Measurements from ENCODE around the gene GNPNAT1. TPM values are rescaled to one million over a fixed set of nuclear protein-coding genes. Genes with fewer than 3 reads are reported as not detected.

Gene GNPNAT1
- total and polyA plus RNA-seq, 2 donors (not counting 3 experiments of a cell fraction or from before 2014, with no cell fraction given), result 18.7 to 38.9 TPM

- Histone ChIP-seq H3K9me1 (replicated peaks; ENCODE audit: control insufficient read depth, extremely low read depth, insufficient read depth, low read length) (no peaks in the 10 kb centered on the region), H3K27ac (ENCODE audit: insufficient read depth, low read depth, low read length) (no peak overlapping the region), H3K4me3 (replicated peaks in 1 of 3; ENCODE audit: insufficient read depth in 1 of 3, low read depth in 1 of 3, low read length in 3 of 3) (no peak overlapping the region), H3K9me3 (replicated peaks; ENCODE audit: control insufficient read depth, insufficient read depth, low read length) (no peaks in the 10 kb centered on the region), H3K4me1 (ENCODE audit: control insufficient read depth, extremely low read depth, insufficient read depth, low read length) (peaks cover 4% of the 10 kb centered on the region), H4K20me1 (replicated peaks; ENCODE audit: control insufficient read depth, extremely low read depth, insufficient read depth, low read length) (no peaks in the 10 kb centered on the region), H3K4me2 (ENCODE audit: insufficient read depth, low read length) (no peak overlapping the region), H2AFZ (ENCODE audit: low read depth, low read length) (no peak overlapping the region), H3K9ac (replicated peaks; ENCODE audit: extremely low read depth, insufficient read depth, low read length) (no peak overlapping the region), H3K79me2 (ENCODE audit: control insufficient read depth, insufficient read depth, low read length) (no peaks in the 10 kb centered on the region), H3K27me3 (ENCODE audit: control insufficient read depth in 2 of 2, insufficient read depth in 2 of 2, low read length in 2 of 2) (no peaks in the 10 kb centered on the region), H3K36me3 (ENCODE audit: control insufficient read depth in 2 of 2, extremely low read depth in 1 of 2, insufficient read depth in 2 of 2, low read length in 2 of 2) (no peaks in the 10 kb centered on the region)
- FAIRE-seq (no peak), DNase-seq (ENCODE audit: low read depth, low spot score) (no peak)
- no peak for TF ChIP-seq POLR2A (IDR thresholded peaks at IDR 0.05; ENCODE audit: low read depth, low read length)
- no peak for TF ChIP-seq MYC (IDR thresholded peaks at IDR 0.05; ENCODE audit: low read depth, low read length)
- no peak for TF ChIP-seq JUN (IDR thresholded peaks at IDR 0.05; ENCODE audit: borderline replicate concordance, insufficient read depth, insufficient read length, low read depth)
- TF ChIP-seq, protein P1, sequence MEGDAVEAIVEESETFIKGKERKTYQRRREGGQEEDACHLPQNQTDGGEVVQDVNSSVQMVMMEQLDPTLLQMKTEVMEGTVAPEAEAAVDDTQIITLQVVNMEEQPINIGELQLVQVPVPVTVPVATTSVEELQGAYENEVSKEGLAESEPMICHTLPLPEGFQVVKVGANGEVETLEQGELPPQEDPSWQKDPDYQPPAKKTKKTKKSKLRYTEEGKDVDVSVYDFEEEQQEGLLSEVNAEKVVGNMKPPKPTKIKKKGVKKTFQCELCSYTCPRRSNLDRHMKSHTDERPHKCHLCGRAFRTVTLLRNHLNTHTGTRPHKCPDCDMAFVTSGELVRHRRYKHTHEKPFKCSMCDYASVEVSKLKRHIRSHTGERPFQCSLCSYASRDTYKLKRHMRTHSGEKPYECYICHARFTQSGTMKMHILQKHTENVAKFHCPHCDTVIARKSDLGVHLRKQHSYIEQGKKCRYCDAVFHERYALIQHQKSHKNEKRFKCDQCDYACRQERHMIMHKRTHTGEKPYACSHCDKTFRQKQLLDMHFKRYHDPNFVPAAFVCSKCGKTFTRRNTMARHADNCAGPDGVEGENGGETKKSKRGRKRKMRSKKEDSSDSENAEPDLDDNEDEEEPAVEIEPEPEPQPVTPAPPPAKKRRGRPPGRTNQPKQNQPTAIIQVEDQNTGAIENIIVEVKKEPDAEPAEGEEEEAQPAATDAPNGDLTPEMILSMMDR (IDR thresholded peaks at IDR 0.05; ENCODE audit: extremely low read depth in 1 of 2, insufficient read depth in 1 of 2, low read depth in 1 of 2, low read length in 2 of 2), result no peak
- TF ChIP-seq MAX (IDR thresholded peaks at IDR 0.05; ENCODE audit: insufficient read depth, insufficient read length), result no peak
- no peak for TF ChIP-seq FOS (IDR thresholded peaks at IDR 0.05; ENCODE audit: borderline replicate concordance, insufficient read depth, low read length)
- TF ChIP-seq GATA2 (IDR thresholded peaks at IDR 0.05; ENCODE audit: insufficient read depth, insufficient read length, low read depth, low read length), result no peak
- TF ChIP-seq POLR2AphosphoS5 (IDR thresholded peaks at IDR 0.05; ENCODE audit: insufficient read depth, low read depth, low read length), result no peak
- no peak for TF ChIP-seq EZH2 (IDR thresholded peaks at IDR 0.05; ENCODE audit: borderline replicate concordance, low read depth, low read length, severe bottlenecking)
- ChIA-PET POLR2A (no interaction called here), CTCF (interaction anchor here (0.5 to 2.3 kb wide), 3 partner anchors 59 to 232 kb away, joined by 3 to 11 read pairs (median 10); no protein-coding TSS in a partner anchor)
- BruUV-seq (replicated peaks), result no TSS peak
- intact Hi-C loops (cut with micrococcal nuclease), result loop anchor here (2.0 kb wide), 1 partner anchor 29 kb away; no protein-coding TSS in a partner anchor
- dilution Hi-C loops (cut with MboI; ENCODE audit: extremely low pct_ligation_motif_present, low sequenced_read_pairs), result no loop called here
Observed at GRCh38 chr14:52821805-52822250, 30.4 kb upstream of the GNPNAT1 start.
